Inflammatory macrophage treated with lipopolysaccharide for 1 hour (primary cell): ENCODE results near the gene GRIP1.
A peak's percentile ranks its signal among the peaks of the same experiment; 100 is the strongest.

Source experiments
- DNase-seq, 2 donors: peaks; one replicate each; pipeline ENCODE4 v3.0.0-alpha.2; 2020 to 2022

GRIP1 gene

GRCh38 chr12:66371982-66372381, 306.9 kb downstream of the GRIP1 start:
- no peak for DNase-seq

GRCh38 chr12:66367015-66367667, 311.7 kb downstream of the GRIP1 start:
- DNase-seq = no peak

GRCh38 chr12:66365718-66366490, 313.0 kb downstream of the GRIP1 start:
- peak; percentile 55 to 60 for DNase-seq

- DNase-seq = peak in 1 of 2 donors; percentile 7
These were observed 317.2 kb downstream of the GRIP1 start for GRCh38 chr12:66361703-66362102.

- no peak for DNase-seq
These were observed 319.6 kb downstream of the GRIP1 start for GRCh38 chr12:66359300-66359699.

- no peak for DNase-seq
These were observed 324.6 kb downstream of the GRIP1 start for GRCh38 chr12:66354291-66354690.

- no peak for DNase-seq
These were observed 326.0 kb downstream of the GRIP1 start for GRCh38 chr12:66352899-66353298.

GRCh38 chr12:66352197-66352596, 326.7 kb downstream of the GRIP1 start:
- DNase-seq = peak; percentile 13 to 40

- DNase-seq = no peak
These were observed 327.6 kb downstream of the GRIP1 start for GRCh38 chr12:66351301-66351700.

GRCh38 chr12:66345956-66346355, 332.9 kb downstream of the GRIP1 start:
- no peak for DNase-seq

GRCh38 chr12:66345212-66345611, 333.7 kb downstream of the GRIP1 start:
- DNase-seq = no peak

- no peak for DNase-seq
These were observed 337.8 kb downstream of the GRIP1 start for GRCh38 chr12:66341126-66341525.

GRCh38 chr12:66340131-66340530, 338.7 kb downstream of the GRIP1 start:
- DNase-seq = no peak

GRCh38 chr12:66337381-66338010, 341.4 kb downstream of the GRIP1 start:
- DNase-seq = no peak

GRCh38 chr12:66335746-66336145, 343.1 kb downstream of the GRIP1 start:
- DNase-seq = no peak

- DNase-seq = no peak
These were observed 347.1 kb downstream of the GRIP1 start for GRCh38 chr12:66331814-66332213.

GRCh38 chr12:66331016-66331415, 347.9 kb downstream of the GRIP1 start:
- no peak for DNase-seq

GRCh38 chr12:66329941-66330340, 348.9 kb downstream of the GRIP1 start:
- DNase-seq = no peak

GRCh38 chr12:66323017-66323416, 355.9 kb downstream of the GRIP1 start:
- no peak for DNase-seq

GRCh38 chr12:66321435-66321834, 357.4 kb downstream of the GRIP1 start:
- peak; percentile 81 to 95 for DNase-seq

- peak; percentile 28 to 56 for DNase-seq
These were observed 357.9 kb downstream of the GRIP1 start for GRCh38 chr12:66320996-66321395.

- DNase-seq = no peak
These were observed 359.5 kb downstream of the GRIP1 start for GRCh38 chr12:66319266-66319954.

GRCh38 chr12:66314278-66314677, 364.6 kb downstream of the GRIP1 start:
- DNase-seq = no peak
